Measurements from ENCODE around the gene POSTN.
"Not testable (repeated sequence)": the region's sequence is repeated elsewhere in the genome, so short reads cannot be mapped to it uniquely, and the experiment has no call there.

POSTN gene

DNA sequence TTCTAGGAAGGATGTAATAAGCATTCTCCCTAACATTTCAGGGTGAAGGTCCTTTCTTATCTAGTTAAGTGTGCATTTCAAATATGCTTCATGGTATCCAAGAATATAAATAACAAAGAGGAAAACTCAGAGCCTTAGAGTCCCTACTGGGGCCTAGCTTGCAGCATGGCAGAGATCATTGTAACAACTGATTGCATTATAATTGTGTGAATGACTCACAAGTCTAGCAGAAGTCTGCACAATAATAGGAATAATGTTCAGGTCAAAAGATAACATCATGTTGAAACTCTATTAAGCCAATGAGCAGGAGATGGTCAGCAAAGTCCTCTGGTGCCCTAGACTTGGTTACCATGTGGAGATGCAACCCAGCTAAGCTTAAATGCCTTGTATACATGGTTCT, 3.4 kb downstream of the POSTN start:
- TF ChIP-seq CTCF (IDR thresholded peaks at IDR 0.05) = no peak

DNA sequence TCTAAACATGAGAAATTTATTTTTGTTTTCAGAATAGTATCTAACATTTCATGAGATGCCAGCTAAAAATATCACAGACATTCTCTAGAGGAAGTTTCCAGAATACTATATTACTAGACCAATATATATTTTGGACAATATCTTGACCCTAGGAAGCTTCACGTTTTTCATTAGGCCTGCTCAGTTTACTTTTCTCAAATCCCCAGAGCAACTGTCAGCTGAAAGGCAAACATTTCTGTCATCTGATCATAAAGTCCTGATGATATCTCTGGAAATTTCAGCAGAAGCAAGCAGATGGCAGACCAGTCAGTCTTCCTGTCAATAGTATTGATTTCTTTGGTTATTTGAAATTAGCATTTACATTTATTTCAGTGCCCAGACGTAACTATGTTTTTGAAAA, 4.0 kb downstream of the POSTN start:
- no peaks in the 10 kb centered on the region for H3K36me3 ChIP-seq
- no peak overlapping the region for H3K4me3 ChIP-seq (ENCODE audit: low read depth in 1 of 2, low read length in 1 of 2)
- no peaks in the 10 kb centered on the region for H3K9me3 ChIP-seq
- H3K4me1 ChIP-seq (ENCODE audit: control insufficient read depth in 1 of 2, insufficient read depth in 1 of 2, low read depth in 1 of 2, low read length in 1 of 2) = no peaks in the 10 kb centered on the region
- no peak for TF ChIP-seq CTCF (IDR thresholded peaks at IDR 0.05)
- no peak overlapping the region for H3K27ac ChIP-seq
- no peaks in the 10 kb centered on the region for H3K27me3 ChIP-seq

More for the DNA sequence above, 3.4 kb downstream of the POSTN start:
- H3K36me3 ChIP-seq = no peaks in the 10 kb centered on the region
- H3K27me3 ChIP-seq = no peaks in the 10 kb centered on the region
- no peak overlapping the region for H3K4me3 ChIP-seq (ENCODE audit: low read depth in 1 of 2, low read length in 1 of 2)
- no peaks in the 10 kb centered on the region for H3K4me1 ChIP-seq (ENCODE audit: control insufficient read depth in 1 of 2, insufficient read depth in 1 of 2, low read depth in 1 of 2, low read length in 1 of 2)
- H3K27ac ChIP-seq = no peak overlapping the region
- no peaks in the 10 kb centered on the region for H3K9me3 ChIP-seq

GRCh38 chr13:37589381-37589780, 9.2 kb downstream of the POSTN start:
- not testable (repeated sequence) for H3K4me1 ChIP-seq (ENCODE audit: control insufficient read depth in 1 of 2, insufficient read depth in 1 of 2, low read depth in 1 of 2, low read length in 1 of 2); H3K27ac ChIP-seq; H3K36me3 ChIP-seq; H3K9me3 ChIP-seq; H3K4me3 ChIP-seq (ENCODE audit: low read depth in 1 of 2, low read length in 1 of 2); H3K27me3 ChIP-seq

GRCh38 chr13:37587236-37587635, 11.3 kb downstream of the POSTN start:
- H3K9me3 ChIP-seq = no peaks in the 10 kb centered on the region
- H3K4me1 ChIP-seq (ENCODE audit: control insufficient read depth in 1 of 2, insufficient read depth in 1 of 2, low read depth in 1 of 2, low read length in 1 of 2) = no peaks in the 10 kb centered on the region
- H3K4me3 ChIP-seq (ENCODE audit: low read depth in 1 of 2, low read length in 1 of 2) = no peak overlapping the region
- H3K27me3 ChIP-seq = no peaks in the 10 kb centered on the region
- no peak overlapping the region for H3K27ac ChIP-seq
- no peaks in the 10 kb centered on the region for H3K36me3 ChIP-seq
- TF ChIP-seq CTCF (IDR thresholded peaks at IDR 0.05) = no peak

DNA sequence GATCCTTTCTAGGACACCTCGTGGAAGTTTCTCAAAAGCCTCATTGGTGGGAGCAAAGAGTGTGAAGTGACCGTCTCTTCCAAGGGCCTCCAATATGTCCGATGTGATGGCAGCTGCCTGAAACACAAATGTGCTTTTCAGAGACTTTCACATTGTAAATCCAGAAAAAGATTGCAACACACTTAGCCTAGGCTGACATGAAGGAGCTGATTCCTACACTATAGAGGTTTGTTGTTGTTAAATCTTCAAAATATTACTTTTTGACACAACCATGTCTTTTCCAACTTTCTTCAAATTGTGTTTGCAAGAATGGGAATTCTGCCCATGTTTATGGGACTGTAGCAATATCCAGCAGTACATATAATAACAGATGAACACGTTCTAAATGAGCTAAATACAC, 12.4 kb downstream of the POSTN start:
- Histone ChIP-seq H3K4me1 (ENCODE audit: control insufficient read depth in 1 of 2, insufficient read depth in 1 of 2, low read depth in 1 of 2, low read length in 1 of 2) (no peaks in the 10 kb centered on the region), H3K27ac (no peak overlapping the region), H3K4me3 (ENCODE audit: low read depth in 1 of 2, low read length in 1 of 2) (no peak overlapping the region), H3K9me3 (no peaks in the 10 kb centered on the region), H3K27me3 (no peaks in the 10 kb centered on the region), H3K36me3 (no peaks in the 10 kb centered on the region)
- TF ChIP-seq CTCF (IDR thresholded peaks at IDR 0.05) = no peak

DNA sequence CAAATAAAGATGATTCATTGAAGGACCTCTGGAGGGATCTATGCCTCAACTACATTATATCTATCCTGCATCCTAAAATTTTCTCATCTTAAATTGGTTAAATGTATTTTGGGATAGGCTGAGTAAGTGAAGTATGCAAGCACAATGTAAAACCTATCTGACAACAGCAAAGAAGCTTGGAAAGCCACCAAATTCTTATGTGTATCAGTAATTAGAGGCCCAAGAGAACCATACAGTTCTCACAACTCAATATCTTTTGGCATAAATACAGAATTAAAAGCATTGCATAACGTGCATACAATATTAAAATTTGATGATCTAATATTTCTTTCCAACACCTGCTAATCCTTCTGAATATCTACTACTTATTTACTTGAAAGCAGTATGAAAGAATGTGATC, 13.0 kb downstream of the POSTN start:
- Histone ChIP-seq H3K4me3 (ENCODE audit: low read depth in 1 of 2, low read length in 1 of 2) (no peak overlapping the region), H3K9me3 (no peaks in the 10 kb centered on the region), H3K27ac (no peak overlapping the region), H3K27me3 (no peaks in the 10 kb centered on the region), H3K4me1 (ENCODE audit: control insufficient read depth in 1 of 2, insufficient read depth in 1 of 2, low read depth in 1 of 2, low read length in 1 of 2) (no peaks in the 10 kb centered on the region), H3K36me3 (no peaks in the 10 kb centered on the region)
- no peak for TF ChIP-seq CTCF (IDR thresholded peaks at IDR 0.05)
